OCI-LY1 (cell line): ENCODE data around the gene BRIP1.

Source experiments
- H2AFZ ChIP-seq: fragments of 200-600 bp; sonication (generic), shearing (Covaris generic); 2 replicates; pipeline ENCODE4 v1.6.0; 2014; ENCODE audit warnings: antibody characterized with exemption, mild to moderate bottlenecking, low read length
- H3F3A ChIP-seq: fragments of 200-600 bp; sonication (generic), shearing (Covaris generic); 2 replicates; pipeline ENCODE4 v1.6.0; 2014; ENCODE audit warnings: mild to moderate bottlenecking, antibody characterized with exemption, low read length, moderate library complexity; ENCODE audit not compliant: insufficient read depth
- H3K27ac ChIP-seq: fragments of 200-600 bp; sonication (generic); 2 replicates; pipeline ENCODE4 v1.5.1; 2014; ENCODE audit warnings: low read length, mixed run types, mild to moderate bottlenecking, low read depth; ENCODE audit not compliant: poor library complexity, severe bottlenecking
- H3K27me3 ChIP-seq: fragments of 200-600 bp; sonication (generic); 2 replicates; pipeline ENCODE4 v1.6.0; 2014; ENCODE audit warnings: antibody characterized with exemption, mild to moderate bottlenecking, low read length, moderate library complexity; ENCODE audit not compliant: insufficient read depth
- H3K36me3 ChIP-seq: fragments of 200-600 bp; sonication (generic); 2 replicates; pipeline ENCODE4 v1.6.1; 2014; ENCODE audit warnings: mild to moderate bottlenecking, antibody characterized with exemption, low read length, moderate library complexity, mixed read lengths; ENCODE audit not compliant: insufficient read depth
- H3K4me1 ChIP-seq: fragments of 200-600 bp; sonication (generic); 2 replicates; pipeline ENCODE4 v1.5.1; 2014; ENCODE audit warnings: mild to moderate bottlenecking, low read length, moderate library complexity; ENCODE audit not compliant: insufficient read depth, severe bottlenecking
- H3K4me2 ChIP-seq: fragments of 200-600 bp; sonication (generic), shearing (Covaris generic); 2 replicates; pipeline ENCODE4 v1.6.1; 2014; ENCODE audit warnings: low read length
- H3K4me3 ChIP-seq: fragments of 200-600 bp; sonication (generic); 2 replicates; pipeline ENCODE4 v1.5.1; 2014; ENCODE audit warnings: low read length, low read depth, mild to moderate bottlenecking, mixed read lengths; ENCODE audit not compliant: poor library complexity, severe bottlenecking
- H3K79me2 ChIP-seq: fragments of 200-600 bp; shearing (Covaris generic); 2 replicates; pipeline ENCODE4 v1.6.1; 2016; ENCODE audit warnings: mixed run types, low read length, mixed read lengths; ENCODE audit not compliant: insufficient read depth
- H3K9ac ChIP-seq: fragments of 200-600 bp; sonication (generic), shearing (Covaris generic); 2 replicates; pipeline ENCODE4 v1.6.1; 2014; ENCODE audit warnings: mild to moderate bottlenecking, low read length, mixed read lengths
- H3K9me2 ChIP-seq: fragments of 200-600 bp; sonication (generic), shearing (Covaris generic); 2 replicates; pipeline ENCODE4 v1.6.1; 2014; ENCODE audit warnings: low read depth, mild to moderate bottlenecking, low read length, mixed read lengths
- H3K9me3 ChIP-seq: fragments of 200-600 bp; shearing (Covaris generic); 2 replicates; pipeline ENCODE4 v1.6.1; 2014; ENCODE audit warnings: low read length, mixed read lengths
- H4K20me1 ChIP-seq: fragments of 200-600 bp; sonication (generic), shearing (Covaris generic); 2 replicates; pipeline ENCODE4 v1.6.0; 2016; ENCODE audit warnings: mild to moderate bottlenecking, low read length; ENCODE audit not compliant: insufficient read depth
- CTCF ChIP-seq: fragments of 200-600 bp; sonication (generic), shearing (Covaris generic); IDR thresholded peaks from 2 replicates; pipeline ENCODE4 v1.5.1; 2017; ENCODE audit warnings: mild to moderate bottlenecking, antibody characterized with exemption, low read length, moderate library complexity, mixed read lengths
- EZH2 ChIP-seq: fragments of 200-600 bp; sonication (generic), shearing (Covaris generic); IDR thresholded peaks from 2 replicates; pipeline ENCODE4 v1.8.0; 2017; ENCODE audit warnings: borderline replicate concordance, mixed run types, mild to moderate bottlenecking, antibody characterized with exemption, low read length, moderate library complexity, mixed read lengths

The BRIP1 gene

DNA sequence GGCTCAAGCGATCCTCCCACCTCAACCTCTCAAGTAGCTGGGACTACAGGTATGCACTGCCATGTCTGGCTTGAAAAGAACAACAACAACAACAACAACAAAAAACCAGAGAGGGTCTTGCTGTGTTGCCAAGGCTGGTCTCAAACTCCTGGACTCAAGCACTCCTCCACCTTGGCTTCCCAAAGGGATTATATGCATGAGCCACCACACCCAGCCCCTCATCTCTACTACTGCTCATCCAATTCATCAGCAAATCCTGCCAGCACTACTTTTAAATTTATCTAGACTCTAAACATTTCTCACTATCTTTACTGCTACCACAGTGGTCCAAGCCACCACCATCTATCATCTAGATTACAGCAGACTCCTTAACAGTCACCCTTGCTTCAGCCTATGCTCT lies 109.6 kb downstream of the BRIP1 start:
- H3K4me1 ChIP-seq, result no peaks in the 10 kb centered on the region
- no peak overlapping the region for H3K9ac ChIP-seq
- H2AFZ ChIP-seq, result no peak overlapping the region
- no peaks in the 10 kb centered on the region for H3K79me2 ChIP-seq
- no peak overlapping the region for H3K4me3 ChIP-seq
- H3K27me3 ChIP-seq, result no peaks in the 10 kb centered on the region
- no peaks in the 10 kb centered on the region for H3K9me2 ChIP-seq
- H3K36me3 ChIP-seq, result peaks cover 39% of the 10 kb centered on the region
- H3F3A ChIP-seq, result no peaks in the 10 kb centered on the region; the same call in 1 of the 2 replicates
- no peak overlapping the region for H3K4me2 ChIP-seq
- TF ChIP-seq EZH2 (no peak), CTCF (no peak)
- H3K27ac ChIP-seq, result no peak overlapping the region
- no peaks in the 10 kb centered on the region for H3K9me3 ChIP-seq
- H4K20me1 ChIP-seq, result no peaks in the 10 kb centered on the region

- Histone ChIP-seq H3K27ac (no peak overlapping the region), H2AFZ (no peak overlapping the region), H3F3A (no peaks in the 10 kb centered on the region; the same call in 1 of the 2 replicates), H4K20me1 (no peaks in the 10 kb centered on the region), H3K4me3 (no peak overlapping the region), H3K9me2 (no peaks in the 10 kb centered on the region), H3K4me2 (no peak overlapping the region), H3K79me2 (no peaks in the 10 kb centered on the region), H3K36me3 (peaks cover 25% of the 10 kb centered on the region), H3K9me3 (peaks cover 3% of the 10 kb centered on the region), H3K4me1 (no peaks in the 10 kb centered on the region), H3K27me3 (no peaks in the 10 kb centered on the region), H3K9ac (no peak overlapping the region)
- TF ChIP-seq EZH2, result no peak
- TF ChIP-seq CTCF, result no peak
Observed at GRCh38 chr17:61750656-61751055, 112.7 kb downstream of the BRIP1 start.

DNA sequence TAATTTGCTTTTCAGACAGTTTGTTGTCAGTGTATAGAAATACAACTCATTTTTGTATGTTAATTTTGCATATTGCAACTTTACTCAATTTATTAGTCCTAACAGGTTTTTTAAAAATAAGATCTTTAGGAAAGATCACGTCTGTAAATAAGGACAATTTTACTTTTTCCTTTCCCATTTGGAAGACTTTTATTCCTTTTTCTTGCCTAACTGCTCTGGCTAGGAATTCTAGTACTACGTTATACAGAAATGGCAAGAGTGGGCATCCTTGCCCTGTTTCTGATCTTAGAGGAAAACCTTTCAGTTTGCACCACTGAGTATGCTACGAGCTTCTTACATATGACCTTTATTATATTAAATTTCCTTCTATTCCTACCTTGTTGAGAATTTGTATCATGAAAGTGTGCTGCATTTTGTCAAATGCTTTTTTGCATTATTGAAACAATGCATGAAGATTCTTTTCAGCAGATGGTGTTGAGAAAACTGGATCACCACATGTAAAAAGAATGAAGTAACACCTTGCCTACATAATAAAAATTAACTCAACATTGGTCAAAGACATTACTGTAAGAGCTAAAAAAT lies 113.4 kb downstream of the BRIP1 start:
- Histone ChIP-seq H3K9ac (no peak overlapping the region), H3K4me1 (no peaks in the 10 kb centered on the region), H2AFZ (no peak overlapping the region), H3K4me2 (no peak overlapping the region), H3K9me2 (no peaks in the 10 kb centered on the region), H3K36me3 (peaks cover 30% of the 10 kb centered on the region), H3K79me2 (no peaks in the 10 kb centered on the region), H4K20me1 (no peaks in the 10 kb centered on the region), H3K9me3 (peaks cover 3% of the 10 kb centered on the region), H3K27me3 (no peaks in the 10 kb centered on the region), H3F3A (no peaks in the 10 kb centered on the region; the same call in 1 of the 2 replicates), H3K4me3 (no peak overlapping the region), H3K27ac (no peak overlapping the region)
- TF ChIP-seq CTCF, result no peak
- no peak for TF ChIP-seq EZH2
